AG10803 (cell line): ENCODE measurements around the gene PF4V1.

Source experiments
- DNase-seq: peaks from one replicate; pipeline ENCODE4 v3.0.0; 2010; ENCODE audit warnings: low read depth
- H3K4me3 ChIP-seq: 2 replicates; pipeline ENCODE4 v1.5.1; 2011; ENCODE audit warnings: mild to moderate bottlenecking, low read length, control low read depth
- TF ChIP-seq, protein P1 (sequence below): conservative IDR thresholded peaks from 2 replicates; pipeline ENCODE4 v1.5.1; 2011; ENCODE audit warnings: mild to moderate bottlenecking, low read length, control low read depth, inconsistent platforms

Gene PF4V1

DNA sequence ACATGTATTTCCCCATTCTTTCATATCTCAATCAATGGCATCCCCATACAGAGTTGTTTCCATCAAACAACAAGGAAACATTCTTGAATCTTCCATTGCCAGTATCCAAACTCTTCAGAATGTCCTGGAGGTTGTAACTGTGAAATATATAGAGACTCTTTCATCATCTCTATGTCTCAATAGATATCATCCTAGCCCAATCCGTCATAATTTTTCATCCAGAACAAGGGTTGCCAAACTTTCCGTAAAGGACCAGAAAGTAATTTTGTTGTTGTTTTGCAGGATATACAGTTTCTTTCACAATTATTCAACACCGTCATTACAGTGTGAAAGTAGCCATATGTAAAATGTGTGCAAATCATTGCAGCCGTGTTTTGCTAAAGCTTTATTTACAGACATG lies 31.8 kb upstream of the PF4V1 start:
- no peak for DNase-seq
- TF ChIP-seq, protein P1, sequence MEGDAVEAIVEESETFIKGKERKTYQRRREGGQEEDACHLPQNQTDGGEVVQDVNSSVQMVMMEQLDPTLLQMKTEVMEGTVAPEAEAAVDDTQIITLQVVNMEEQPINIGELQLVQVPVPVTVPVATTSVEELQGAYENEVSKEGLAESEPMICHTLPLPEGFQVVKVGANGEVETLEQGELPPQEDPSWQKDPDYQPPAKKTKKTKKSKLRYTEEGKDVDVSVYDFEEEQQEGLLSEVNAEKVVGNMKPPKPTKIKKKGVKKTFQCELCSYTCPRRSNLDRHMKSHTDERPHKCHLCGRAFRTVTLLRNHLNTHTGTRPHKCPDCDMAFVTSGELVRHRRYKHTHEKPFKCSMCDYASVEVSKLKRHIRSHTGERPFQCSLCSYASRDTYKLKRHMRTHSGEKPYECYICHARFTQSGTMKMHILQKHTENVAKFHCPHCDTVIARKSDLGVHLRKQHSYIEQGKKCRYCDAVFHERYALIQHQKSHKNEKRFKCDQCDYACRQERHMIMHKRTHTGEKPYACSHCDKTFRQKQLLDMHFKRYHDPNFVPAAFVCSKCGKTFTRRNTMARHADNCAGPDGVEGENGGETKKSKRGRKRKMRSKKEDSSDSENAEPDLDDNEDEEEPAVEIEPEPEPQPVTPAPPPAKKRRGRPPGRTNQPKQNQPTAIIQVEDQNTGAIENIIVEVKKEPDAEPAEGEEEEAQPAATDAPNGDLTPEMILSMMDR: no peak
- no peak overlapping the region for H3K4me3 ChIP-seq

GRCh38 chr4:73822389-73822788 lies 30.7 kb upstream of the PF4V1 start:
- H3K4me3 ChIP-seq: no peak overlapping the region
- TF ChIP-seq, protein P1: no peak
- DNase-seq: no peak

DNA sequence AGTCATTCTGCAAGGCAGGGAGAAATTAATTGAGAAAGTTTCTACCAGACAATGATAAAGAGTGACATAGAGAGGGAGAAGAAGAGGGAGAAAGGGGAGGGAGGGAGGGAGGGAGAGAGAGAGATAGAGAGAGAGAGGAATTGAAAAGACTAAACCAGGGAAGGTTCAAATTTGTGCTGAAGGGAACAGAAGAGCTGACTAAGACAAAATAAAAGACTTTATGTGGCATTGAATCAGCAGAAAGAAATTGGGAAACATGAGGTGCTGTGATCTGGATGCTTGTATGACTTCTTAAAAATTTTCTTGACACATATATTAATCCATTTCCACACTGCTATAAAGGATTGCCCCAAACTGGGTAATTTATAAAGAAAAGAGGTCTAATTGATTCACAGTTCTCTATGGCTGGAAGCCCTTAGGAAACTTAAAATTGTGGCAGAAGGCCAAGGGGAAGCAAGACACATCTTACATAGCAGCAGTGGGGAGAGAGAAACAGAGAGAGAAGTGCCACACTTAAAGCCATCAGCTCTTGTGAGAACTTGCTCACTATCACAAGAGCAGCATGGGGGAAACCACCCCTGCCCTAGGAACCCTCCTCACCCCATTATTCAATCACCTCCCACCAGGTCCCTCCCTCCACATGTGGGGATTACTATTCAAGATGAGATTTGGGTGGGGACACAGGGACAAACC lies 30.1 kb upstream of the PF4V1 start:
- TF ChIP-seq, protein P1: no peak
- DNase-seq: no peak
- no peak overlapping the region for H3K4me3 ChIP-seq

- TF ChIP-seq, protein P1: no peak
- DNase-seq: no peak
- no peak overlapping the region for H3K4me3 ChIP-seq
Observed at GRCh38 chr4:73823760-73824159, 29.3 kb upstream of the PF4V1 start.

DNA sequence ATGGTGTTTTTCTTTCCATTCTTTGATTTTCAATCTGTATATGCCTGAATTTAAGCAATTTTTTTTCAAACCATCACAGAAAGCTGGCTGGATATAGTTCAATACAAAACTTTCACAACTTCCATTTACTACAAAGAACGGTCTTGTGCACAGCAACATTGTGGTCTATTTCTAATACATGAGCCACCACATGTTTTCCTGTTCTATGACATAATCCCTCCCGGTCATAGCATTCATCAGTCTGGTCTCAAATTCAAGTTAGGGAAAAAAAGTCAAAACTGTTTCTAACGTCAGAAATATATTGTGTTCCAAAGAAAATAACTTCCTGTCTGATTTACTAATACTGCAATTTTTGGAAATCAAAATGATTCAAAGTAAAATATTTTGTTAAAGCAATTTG lies 24.1 kb upstream of the PF4V1 start:
- H3K4me3 ChIP-seq: no peak overlapping the region
- TF ChIP-seq, protein P1: no peak
- DNase-seq: peak; percentile 62

DNA sequence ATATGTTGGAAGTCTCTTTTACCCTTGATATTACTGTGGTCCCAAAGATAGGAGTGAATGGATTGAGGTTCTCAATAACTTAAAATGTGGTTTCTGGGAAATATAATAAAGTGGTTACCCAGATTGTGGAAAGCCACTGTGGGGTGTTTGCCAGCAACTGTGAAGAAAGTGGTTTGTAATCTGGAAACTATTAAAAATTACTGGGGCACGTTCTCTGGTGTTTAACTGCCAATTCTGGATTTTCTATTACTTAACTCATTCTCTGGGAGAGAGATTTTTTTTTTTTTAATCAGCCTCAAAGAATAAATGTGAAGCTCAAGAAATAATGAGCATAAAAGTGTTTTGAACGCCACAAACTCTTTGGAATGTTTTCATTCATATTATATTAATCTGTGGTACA lies 21.5 kb upstream of the PF4V1 start:
- TF ChIP-seq, protein P1: no peak
- peak; percentile 82 for DNase-seq
- H3K4me3 ChIP-seq: no peak overlapping the region

GRCh38 chr4:73832651-73833237 lies 20.4 kb upstream of the PF4V1 start:
- TF ChIP-seq, protein P1: no peak
- no peak overlapping the region for H3K4me3 ChIP-seq
- DNase-seq: peak; percentile 47
